HepG2 (cell line): ENCODE measurements around the gene TNFRSF6B. TPM values are rescaled to one million over a fixed set of nuclear protein-coding genes. Genes with fewer than 3 reads are reported as not detected.

ENCODE experiments used
- DZIP1 ChIP-seq: sonication (generic); formaldehyde crosslinking; IDR thresholded peaks from 2 replicates; pipeline ENCODE4 v1.5.0; 2020; ENCODE audit warnings: mild to moderate bottlenecking, missing genetic modification reagents
- MLX ChIP-seq: IDR thresholded peaks from 2 replicates; pipeline ENCODE4 v1.6.1; 2016
- NCOA5 ChIP-seq: sonication (generic); formaldehyde crosslinking; IDR thresholded peaks from 2 replicates; pipeline ENCODE4 v1.4.0; 2020; ENCODE audit warnings: missing genetic modification reagents
- SIX1 ChIP-seq: sonication (generic); formaldehyde crosslinking; IDR thresholded peaks from 2 replicates; pipeline ENCODE4 v1.4.0; 2020; ENCODE audit warnings: missing genetic modification reagents, borderline replicate concordance
- SMAD1 ChIP-seq: sonication (generic); formaldehyde crosslinking; IDR thresholded peaks from 2 replicates; pipeline ENCODE4 v1.4.0; 2020; ENCODE audit warnings: missing genetic modification reagents, low read depth, mild to moderate bottlenecking, borderline replicate concordance
- SP4 ChIP-seq: sonication (generic); formaldehyde crosslinking; IDR thresholded peaks from 2 replicates; pipeline ENCODE4 v1.8.1; 2023; ENCODE audit warnings: mild to moderate bottlenecking, missing genetic modification reagents
- TAF15 ChIP-seq: fragments of 200-400 bp; formaldehyde crosslinking; IDR thresholded peaks from one replicate; pipeline ENCODE4 v1.6.1; 2018; ENCODE audit warnings: mild to moderate bottlenecking, low read depth, low read length; ENCODE audit not compliant: poor library complexity, severe bottlenecking
- WIZ ChIP-seq: sonication (generic); formaldehyde crosslinking; IDR thresholded peaks from 2 replicates; pipeline ENCODE4 v1.5.1; 2020; ENCODE audit warnings: mild to moderate bottlenecking, missing genetic modification reagents
- ZBED4 ChIP-seq: sonication (generic); formaldehyde crosslinking; IDR thresholded peaks from 2 replicates; pipeline ENCODE4 v1.4.0; 2020; ENCODE audit warnings: missing genetic modification reagents, borderline replicate concordance
- ZFP41 ChIP-seq: sonication (generic); formaldehyde crosslinking; IDR thresholded peaks from 2 replicates; pipeline ENCODE4 v1.4.0; 2020; ENCODE audit warnings: mild to moderate bottlenecking, missing genetic modification reagents, borderline replicate concordance
- ZMAT3 ChIP-seq: sonication (generic); formaldehyde crosslinking; conservative IDR thresholded peaks from 2 replicates; pipeline ENCODE4 v1.7.0; 2021; ENCODE audit warnings: missing genetic modification reagents
- ZNF326 ChIP-seq: sonication (generic); formaldehyde crosslinking; IDR thresholded peaks from 2 replicates; pipeline ENCODE4 v1.4.0; 2020; ENCODE audit warnings: missing genetic modification reagents, borderline replicate concordance
- ZNF512 ChIP-seq: sonication (generic); formaldehyde crosslinking; IDR thresholded peaks from 2 replicates; pipeline ENCODE4 v1.4.0; 2020; ENCODE audit warnings: mild to moderate bottlenecking, missing genetic modification reagents
- ZNF552 ChIP-seq: sonication (generic); formaldehyde crosslinking; IDR thresholded peaks from 2 replicates; pipeline ENCODE4 v1.9.0; 2022; ENCODE audit warnings: missing genetic modification reagents, mild to moderate bottlenecking, borderline replicate concordance
- ZNF629 ChIP-seq: sonication (generic); formaldehyde crosslinking; conservative IDR thresholded peaks from 2 replicates; pipeline ENCODE4 v1.5.0; 2020; ENCODE audit warnings: missing genetic modification reagents
- ZNF704 ChIP-seq: sonication (generic); formaldehyde crosslinking; IDR thresholded peaks from 2 replicates; pipeline ENCODE4 v1.8.1; 2023; ENCODE audit warnings: mild to moderate bottlenecking, inconsistent platforms, moderate library complexity, missing genetic modification reagents, borderline replicate concordance
- ZNF75D ChIP-seq: sonication (generic); formaldehyde crosslinking; IDR thresholded peaks from 2 replicates; pipeline ENCODE4 v1.8.1; 2023; ENCODE audit warnings: missing genetic modification reagents, mild to moderate bottlenecking, borderline replicate concordance
- polyA plus RNA-seq, 8 experiments: library from polyadenylated mRNA; depleted of rRNA in 3 of 8; stranded (reverse) in 7 of 8; unstranded in 1 of 8; fragments of >200 nt; fragmentation: Illumina TruSeq in 4 of 8; extraction: Trizol in 4 of 8; gene quantifications; 2 replicates each; pipeline versions ENCODE4 v1.2.1 to v1.2.3, GENCODE V29; 2011 to 2016; ENCODE audit warnings: low read depth in 4 of 8, missing spikeins in 1 of 8, mixed read lengths in 1 of 8; ENCODE audit not compliant: insufficient read depth in 1 of 8
- total RNA-seq, 5 experiments: library from RNA; depleted of rRNA; stranded (reverse); fragments of >200 nt; fragmentation: Illumina TruSeq; extraction: Trizol; gene quantifications; 2 replicates each; pipeline ENCODE4 v1.2.3, GENCODE V29; 2016; ENCODE audit warnings: low read depth in 1 of 5

TNFRSF6B gene
- total and polyA plus RNA-seq, 2 of the 13 experiments (the other 11 are each of a cell fraction or from before 2014, with no cell fraction given) = 0.24 TPM; not detected in 1

- TF ChIP-seq ZNF512 (CRISPR knock-in tag) (no peak), SMAD1 (no peak; the same call in 1 of the 2 replicates), ZBED4 (CRISPR knock-in tag) (no peak), ZNF552 (CRISPR knock-in tag) (0 out of 2 replicates have a peak, but pooled peaks have one; percentile 75), TAF15 (peak; percentile 94), SIX1 (CRISPR knock-in tag) (no peak), ZNF326 (CRISPR knock-in tag) (peak; percentile 51; the same call in 1 of the 2 replicates), ZFP41 (0 out of 2 replicates have a peak, but pooled peaks have one; percentile 17), ZNF629 (CRISPR knock-in tag) (no peak), MLX (no peak), DZIP1 (CRISPR knock-in tag) (no peak), WIZ (CRISPR knock-in tag) (peak; percentile 2; the same call in 1 of the 2 replicates), ZMAT3 (CRISPR knock-in tag) (no peak), ZNF75D (CRISPR knock-in tag) (no peak), SP4 (CRISPR knock-in tag) (peak; percentile 50), ZNF704 (CRISPR knock-in tag) (no peak), NCOA5 (no peak; the same call in 1 of the 2 replicates)
Observed at GRCh38 chr20:63736893-63737694, 40.6 kb downstream of the TNFRSF6B start (continued).
